Mucosa of descending colon (tissue), 3 donors: Measurements from ENCODE around the gene ENOX1. TPM values are rescaled to one million over a fixed set of nuclear protein-coding genes. Genes with fewer than 3 reads are reported as not detected.

ENCODE experiments used
- ATAC-seq: fragments of 200-7000 bp; cut with Tn5 transposase; one replicate; pipeline ENCODE4 v1.9.1; 2020; ENCODE audit warnings: mild to moderate bottlenecking, moderate library complexity
- DNase-seq, 3 donors: peaks; one replicate each; pipeline ENCODE4 v3.0.0-alpha.2; 2020
- H3K36me3 ChIP-seq: fragments of 200-600 bp; one replicate; pipeline ENCODE4 v1.8.0; 2021; ENCODE audit warnings: low read depth, mild to moderate bottlenecking
- H3K4me1 ChIP-seq: fragments of 200-600 bp; one replicate; pipeline ENCODE4 v1.8.0; 2021; ENCODE audit warnings: low read depth, mild to moderate bottlenecking
- H3K4me3 ChIP-seq: fragments of 200-600 bp; one replicate; pipeline ENCODE4 v1.8.0; 2021; ENCODE audit warnings: mild to moderate bottlenecking
- H3K9me3 ChIP-seq: fragments of 200-600 bp; one replicate; pipeline ENCODE4 v1.8.0; 2021; ENCODE audit warnings: mild to moderate bottlenecking
- intact Hi-C, 2 donors: fragments of 100-400 bp; cut with DNase I in 1 of 2; cut with micrococcal nuclease in 1 of 2; formaldehyde crosslinking; loops; one replicate each; pipeline versions ENCODE4 v1.11.0 to v1.11.1; 2022; cut with DNase I, micrococcal nuclease
- total RNA-seq, 3 donors: library from RNA; stranded (reverse); fragmentation: NEBNext Ultra II Directional in 2 of 3; extraction: Animal tissue kit (Norgen Biotek cat#: 25700) in 2 of 3; gene quantifications; one replicate each; pipeline versions ENCODE4 v1.2.1 to v1.2.4, GENCODE V29; 2021 to 2023
- TF ChIP-seq, protein P1 (sequence below): fragments of 200-600 bp; IDR thresholded peaks from one replicate; pipeline ENCODE4 v1.8.0; 2022; ENCODE audit warnings: antibody characterized with exemption, mild to moderate bottlenecking
- donor health status: DM: no; HTN: no; CAD: no; lungs with moderate emphysema.
- donor health status: DM: no; HTN: no; CAD: no.
- donor health status: DM: no; HTN: yes; CAD: no.

ENOX1 gene
- total RNA-seq, 3 donors from 2014 or later: 0.35 to 9.8 (median 1.2) TPM

DNA sequence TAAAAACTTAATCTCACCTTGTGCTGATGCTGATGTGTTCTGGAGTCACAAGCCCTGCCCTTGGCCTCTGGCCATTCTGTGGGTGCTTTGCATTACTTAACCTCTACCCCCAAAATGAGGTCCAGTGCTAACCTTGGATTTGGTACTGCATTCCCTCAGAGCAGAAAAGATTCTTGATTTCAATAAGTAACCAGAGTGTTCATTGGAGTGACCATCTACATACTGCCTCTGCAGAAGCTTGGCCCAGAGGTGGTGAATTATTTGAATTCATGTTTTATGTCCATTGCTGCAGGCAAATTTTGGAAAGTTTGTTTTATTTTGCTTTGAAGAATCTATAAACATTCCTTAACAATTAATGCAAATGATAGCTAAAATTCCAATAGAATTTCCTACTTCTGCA is 7.6 kb upstream of the ENOX1 start:
- no peaks in the 10 kb centered on the region for H3K9me3 ChIP-seq
- H3K36me3 ChIP-seq: no peaks in the 10 kb centered on the region
- no peak for DNase-seq
- no peak overlapping the region for H3K4me3 ChIP-seq
- TF ChIP-seq, protein P1, sequence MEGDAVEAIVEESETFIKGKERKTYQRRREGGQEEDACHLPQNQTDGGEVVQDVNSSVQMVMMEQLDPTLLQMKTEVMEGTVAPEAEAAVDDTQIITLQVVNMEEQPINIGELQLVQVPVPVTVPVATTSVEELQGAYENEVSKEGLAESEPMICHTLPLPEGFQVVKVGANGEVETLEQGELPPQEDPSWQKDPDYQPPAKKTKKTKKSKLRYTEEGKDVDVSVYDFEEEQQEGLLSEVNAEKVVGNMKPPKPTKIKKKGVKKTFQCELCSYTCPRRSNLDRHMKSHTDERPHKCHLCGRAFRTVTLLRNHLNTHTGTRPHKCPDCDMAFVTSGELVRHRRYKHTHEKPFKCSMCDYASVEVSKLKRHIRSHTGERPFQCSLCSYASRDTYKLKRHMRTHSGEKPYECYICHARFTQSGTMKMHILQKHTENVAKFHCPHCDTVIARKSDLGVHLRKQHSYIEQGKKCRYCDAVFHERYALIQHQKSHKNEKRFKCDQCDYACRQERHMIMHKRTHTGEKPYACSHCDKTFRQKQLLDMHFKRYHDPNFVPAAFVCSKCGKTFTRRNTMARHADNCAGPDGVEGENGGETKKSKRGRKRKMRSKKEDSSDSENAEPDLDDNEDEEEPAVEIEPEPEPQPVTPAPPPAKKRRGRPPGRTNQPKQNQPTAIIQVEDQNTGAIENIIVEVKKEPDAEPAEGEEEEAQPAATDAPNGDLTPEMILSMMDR: no peak
- no peak for ATAC-seq
- no peaks in the 10 kb centered on the region for H3K4me1 ChIP-seq
- intact Hi-C loops: no loop called here

DNA sequence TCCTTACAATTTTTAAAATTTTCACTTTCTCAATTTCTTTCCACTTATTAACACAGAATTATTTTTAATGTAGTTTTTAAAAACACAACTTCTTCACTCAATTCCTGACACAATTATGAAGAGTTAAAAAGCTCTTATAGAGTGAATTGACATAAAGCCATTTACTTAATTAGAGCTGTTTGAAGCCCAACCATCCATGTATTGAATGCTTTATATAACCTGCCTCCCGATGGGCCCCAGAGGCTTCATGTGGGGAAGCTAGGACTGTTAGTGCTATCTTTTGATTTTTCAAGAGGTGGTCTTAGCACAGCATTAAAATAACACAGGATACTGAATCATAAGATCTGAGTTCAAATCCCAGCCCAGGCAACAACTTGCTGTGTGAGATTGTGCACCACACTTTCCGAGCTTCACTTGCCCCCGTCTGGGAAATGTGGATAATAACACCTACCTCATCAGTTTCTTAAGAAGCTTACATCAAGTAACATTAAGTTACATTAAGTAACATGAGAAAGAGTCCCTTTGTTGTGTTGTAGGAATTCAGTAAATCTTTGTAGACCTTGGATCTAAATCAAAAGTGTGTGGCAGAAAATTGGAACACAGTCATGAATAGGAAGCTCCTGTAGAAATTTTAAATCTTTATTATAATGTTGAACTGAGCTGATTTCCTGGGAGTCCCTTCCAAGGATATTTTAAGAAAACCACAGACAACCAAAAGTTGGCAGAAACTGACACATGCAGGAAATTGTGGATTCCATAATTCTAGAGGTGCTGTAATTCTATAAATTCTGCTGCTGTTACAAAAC is 5.5 kb upstream of the ENOX1 start:
- TF ChIP-seq, protein P1: no peak
- no peak overlapping the region for H3K4me3 ChIP-seq
- DNase-seq (no peak), ATAC-seq (no peak)
- no peaks in the 10 kb centered on the region for H3K9me3 ChIP-seq
- intact Hi-C loops: no loop called here
- H3K4me1 ChIP-seq: peaks cover 2% of the 10 kb centered on the region
- no peaks in the 10 kb centered on the region for H3K36me3 ChIP-seq

DNA sequence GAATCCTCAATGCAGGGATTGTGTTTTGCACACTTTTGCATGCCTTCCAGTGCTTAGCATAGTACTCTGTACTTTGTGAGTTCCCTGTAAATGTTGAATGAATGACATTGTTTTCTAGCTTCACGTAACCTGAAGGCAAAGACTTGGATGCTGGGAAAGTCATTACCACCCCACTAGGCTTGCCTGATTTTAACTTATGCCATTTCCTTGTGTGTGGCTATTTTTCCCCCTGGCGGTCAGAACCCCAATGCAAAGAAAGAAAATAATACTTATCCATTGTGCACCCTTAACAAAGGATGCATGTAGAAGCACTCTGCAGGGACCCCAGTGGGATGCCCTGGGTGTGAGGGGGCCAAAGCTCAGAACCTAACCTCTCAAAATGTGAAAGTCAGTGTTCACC is 1.2 kb upstream of the ENOX1 start:
- Histone ChIP-seq H3K9me3 (no peaks in the 10 kb centered on the region), H3K36me3 (no peaks in the 10 kb centered on the region), H3K4me1 (peaks cover 16% of the 10 kb centered on the region), H3K4me3 (no peak overlapping the region)
- no peak for ATAC-seq
- no peak for DNase-seq
- TF ChIP-seq, protein P1: no peak
- intact Hi-C loops: no loop called here

DNA sequence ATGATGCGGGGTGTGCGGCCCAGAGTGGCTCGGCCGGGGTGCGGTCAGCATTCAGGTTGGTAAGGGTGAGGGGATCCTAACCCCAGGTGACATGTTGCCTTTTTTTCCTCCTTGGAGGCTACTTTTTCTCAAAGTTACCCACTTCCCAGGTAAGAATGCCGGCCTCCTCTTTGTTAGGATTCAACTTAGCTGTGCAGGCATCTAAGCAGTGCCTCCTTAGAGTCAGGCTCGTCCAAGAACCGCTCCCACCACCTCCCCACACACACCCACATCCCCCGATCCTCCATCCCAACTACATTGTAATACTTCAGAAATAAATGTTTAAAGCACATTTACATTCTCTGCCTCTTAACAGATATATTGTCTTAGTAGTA is 733 bp upstream of the ENOX1 start:
- no peak for ATAC-seq
- Histone ChIP-seq H3K36me3 (no peaks in the 10 kb centered on the region), H3K4me3 (no peak overlapping the region), H3K9me3 (no peaks in the 10 kb centered on the region), H3K4me1 (peaks cover 16% of the 10 kb centered on the region)
- intact Hi-C loops: no loop called here
- DNase-seq: no peak
- TF ChIP-seq, protein P1: no peak

DNA sequence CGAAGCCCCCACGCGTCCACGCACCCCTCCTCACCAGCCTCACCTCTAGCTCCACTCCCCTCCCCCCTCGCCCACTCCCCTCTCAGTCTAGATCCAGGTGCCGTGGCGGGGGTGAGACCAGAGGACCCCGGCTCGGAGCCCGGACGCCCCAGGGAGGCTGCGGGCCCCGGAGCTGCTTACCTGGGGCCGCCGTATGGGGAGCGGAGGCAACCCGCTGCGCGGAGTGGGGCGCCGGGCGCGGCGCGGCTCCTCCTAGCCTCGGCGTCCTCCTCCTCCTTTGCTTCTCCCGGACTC is 353 bp downstream of the ENOX1 start:
- no peak for ATAC-seq
- TF ChIP-seq, protein P1: no peak
- intact Hi-C loops: no loop called here

More for the DNA sequence above, 353 bp downstream of the ENOX1 start:
- H3K9me3 ChIP-seq: no peaks in the 10 kb centered on the region
- no peak overlapping the region for H3K4me3 ChIP-seq
- DNase-seq: no peak
- H3K4me1 ChIP-seq: peaks cover 16% of the 10 kb centered on the region
- no peaks in the 10 kb centered on the region for H3K36me3 ChIP-seq
